IPS DF 19.7 (cell line): ENCODE results near the gene KMT5C.

Source experiments
- DNase-seq: peaks from one replicate; pipeline ENCODE4 v3.0.0-alpha.2; 2013; ENCODE audit warnings: low read depth, low spot score

KMT5C gene

GRCh38 chr19:55346725-55347441 lies 7.2 kb downstream of the KMT5C start:
- DNase-seq, result no peak

DNA sequence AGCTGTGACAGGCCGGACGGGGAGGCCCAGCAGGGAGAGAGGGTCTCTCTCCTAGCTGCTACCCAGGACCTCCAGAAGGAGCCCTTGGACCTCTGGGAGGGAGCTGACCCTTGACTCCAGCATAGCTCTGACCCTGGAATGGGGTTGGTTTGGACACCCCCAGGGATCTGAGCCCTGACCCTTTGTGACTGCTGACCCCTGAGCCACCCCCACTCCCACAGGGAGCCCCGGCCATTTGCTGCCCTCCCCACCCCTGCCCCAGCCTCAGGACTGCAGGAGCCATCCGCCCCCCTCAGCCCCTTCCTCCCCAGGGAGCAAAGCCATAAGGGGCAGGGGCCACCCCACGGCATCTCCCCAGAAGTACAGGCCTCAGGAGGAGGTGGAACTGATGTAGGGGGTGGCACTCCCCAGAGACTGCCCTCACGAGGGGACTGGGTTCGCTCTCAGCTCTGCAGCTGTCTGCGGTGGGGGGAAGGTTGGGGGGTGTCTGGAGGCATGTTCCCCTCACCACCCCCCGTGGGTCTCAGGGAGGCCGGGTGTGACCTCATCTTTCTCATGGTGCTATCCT lies 7.8 kb downstream of the KMT5C start:
- DNase-seq, result no peak

GRCh38 chr19:55348317-55349034 lies 8.8 kb downstream of the KMT5C start:
- DNase-seq, result no peak

DNA sequence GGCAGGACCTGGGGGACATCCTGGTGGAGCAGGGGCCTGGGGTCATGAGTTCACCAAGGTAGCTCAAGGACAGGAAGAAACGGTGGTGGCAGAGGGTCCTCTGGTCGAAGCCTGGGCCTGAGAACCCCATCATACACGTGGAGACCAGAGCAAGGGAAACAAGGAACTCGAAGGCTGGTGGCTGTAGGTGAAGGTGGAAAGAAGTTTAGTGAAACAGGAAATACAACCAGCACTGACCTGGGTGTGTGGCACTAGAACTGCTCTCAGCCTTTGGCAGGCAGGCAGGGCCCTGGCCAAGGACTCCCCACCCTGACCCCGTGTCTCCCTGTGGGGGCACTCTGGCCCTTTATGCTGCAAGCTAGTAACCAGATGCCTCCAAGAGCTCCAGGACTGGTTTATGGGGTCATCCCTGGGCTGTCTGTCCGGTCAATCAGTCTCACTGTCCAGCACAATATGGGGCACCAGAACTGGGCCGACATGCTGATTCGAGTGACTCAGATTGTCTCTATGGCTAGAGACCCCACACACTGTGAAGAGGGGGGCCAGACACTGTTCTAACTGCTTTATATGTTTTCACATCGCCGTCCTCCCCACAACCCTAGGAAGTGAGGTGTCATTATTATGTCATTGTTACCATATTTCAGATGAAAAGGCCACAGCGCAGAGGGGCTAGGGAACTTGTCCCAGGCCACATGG lies 11.1 kb downstream of the KMT5C start:
- DNase-seq, result no peak

GRCh38 chr19:55352040-55352439 lies 12.4 kb downstream of the KMT5C start:
- DNase-seq, result no peak

DNA sequence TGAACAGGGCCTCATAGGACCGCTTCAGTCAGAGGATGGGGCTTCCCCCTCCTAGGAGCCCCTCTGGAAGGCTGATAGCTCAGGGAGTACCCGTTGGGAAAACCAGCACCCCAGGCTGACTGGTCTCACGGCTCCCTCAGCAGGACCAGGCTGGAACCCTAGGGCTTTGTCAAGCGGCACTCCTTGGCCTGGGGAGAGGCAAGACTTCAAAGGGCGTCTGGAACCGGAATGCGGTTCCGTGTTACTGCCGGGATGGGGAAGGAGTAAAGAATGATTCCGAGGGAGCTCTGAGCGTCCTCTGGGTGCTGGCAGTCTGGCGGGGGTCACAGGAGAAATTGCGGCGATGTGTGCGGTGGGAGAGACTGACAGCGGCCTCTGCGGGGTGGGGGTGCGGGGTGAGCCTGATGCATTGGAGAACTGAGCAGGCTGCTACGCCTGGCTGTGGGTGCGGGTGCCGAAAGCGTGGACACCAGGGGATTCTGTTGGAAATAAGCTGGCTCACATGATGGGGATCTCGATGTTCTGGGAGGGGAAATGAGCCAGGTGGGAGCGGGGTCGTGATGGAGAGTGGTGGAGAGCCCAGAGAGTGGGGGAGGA lies 13.0 kb downstream of the KMT5C start:
- no peak for DNase-seq

DNA sequence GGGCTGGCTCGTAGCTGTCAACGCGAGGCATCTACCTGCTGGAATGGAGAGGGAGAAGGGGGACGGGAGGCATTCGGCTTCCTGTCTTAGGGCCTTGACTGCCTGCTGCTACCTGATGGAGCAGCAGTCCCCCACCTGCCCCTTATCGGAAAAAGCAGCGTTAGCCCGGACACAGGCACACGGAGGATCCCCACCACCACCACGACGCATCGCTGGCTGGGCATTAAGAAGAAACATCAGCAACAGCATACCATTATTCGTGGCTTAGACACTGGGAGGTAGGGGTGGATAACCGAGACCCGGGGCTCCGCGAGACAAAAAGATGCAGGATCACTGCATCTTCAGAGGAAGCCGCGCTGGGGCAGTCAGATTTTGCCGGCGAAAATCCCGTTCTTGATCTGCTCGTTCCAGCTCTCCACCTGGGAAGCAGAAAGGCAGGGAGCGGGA lies 13.7 kb downstream of the KMT5C start:
- no peak for DNase-seq

DNA sequence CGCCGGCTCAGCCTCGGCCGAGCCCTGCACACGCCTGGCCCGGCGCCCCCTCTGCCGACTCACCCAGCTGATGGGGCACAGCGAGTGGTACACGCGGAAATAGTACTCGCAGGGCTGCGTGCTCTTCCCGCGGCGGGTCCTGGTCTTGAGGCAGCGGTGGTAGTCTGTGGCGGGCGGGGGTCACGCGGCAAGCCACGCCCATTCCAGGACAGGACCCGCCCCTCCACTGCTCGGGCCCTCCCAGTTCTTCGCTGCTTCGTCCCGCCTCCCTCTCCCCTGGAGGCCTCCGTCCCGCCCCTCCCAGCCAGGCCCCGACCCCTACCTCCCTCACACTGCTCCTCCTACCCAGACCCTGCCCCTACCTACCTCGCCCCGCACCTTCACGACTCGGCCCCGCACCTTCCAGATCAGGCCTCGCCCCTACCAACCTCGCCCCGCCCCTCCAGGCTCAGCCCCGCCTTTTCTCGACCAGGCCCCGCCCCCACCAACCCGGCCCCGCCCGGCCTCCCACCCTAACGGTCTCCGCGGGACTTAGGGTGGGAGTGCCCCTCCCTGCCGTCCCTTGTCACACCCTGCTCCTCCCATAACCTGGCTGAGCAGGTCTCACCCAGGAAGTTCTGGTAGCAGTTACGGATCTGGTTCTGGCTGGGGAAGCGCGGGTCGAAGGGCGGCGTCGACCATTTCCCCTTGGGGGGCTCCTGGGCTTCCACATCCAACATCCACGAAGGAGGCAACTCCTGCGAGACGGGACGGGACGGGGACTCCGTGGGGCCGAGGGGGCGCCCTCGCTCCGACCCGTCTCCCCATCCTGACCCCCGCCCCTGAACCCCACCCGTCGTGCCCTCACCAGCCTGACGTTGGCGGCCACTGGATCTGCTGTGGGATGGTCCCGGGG lies 14.4 kb downstream of the KMT5C start:
- no peak for DNase-seq

DNA sequence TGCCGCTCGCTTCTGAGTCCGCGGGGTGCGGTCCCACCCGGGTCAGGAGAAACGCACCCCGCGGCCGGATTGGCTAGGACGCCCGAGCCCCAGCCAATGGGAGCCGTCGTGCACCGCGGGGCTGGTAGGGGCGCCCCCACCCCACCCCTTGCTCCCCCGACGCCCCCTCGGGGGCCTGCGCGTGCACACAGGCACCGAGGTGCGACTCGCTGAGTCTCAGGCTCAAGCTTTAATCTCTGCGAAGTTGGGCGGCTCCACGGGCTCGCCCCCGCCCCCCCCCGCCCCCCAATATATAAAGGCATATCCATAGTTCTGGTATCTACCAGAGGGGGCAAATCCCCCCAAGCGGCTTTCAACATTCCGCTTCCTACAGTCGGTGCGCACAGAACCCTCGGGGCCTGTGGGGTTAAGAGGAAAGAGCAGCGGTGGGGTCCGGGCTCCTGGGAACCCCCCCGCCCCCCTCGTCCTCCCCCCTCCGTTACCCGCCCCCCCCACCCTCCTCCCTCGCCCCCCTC lies 15.1 kb downstream of the KMT5C start, which contains the start of gene COX6B2:
COX6B2 (minus strand) TSS at position 22 of the 515 bp plus-strand sequence. CDS start 198 bp downstream, outside the sequence.
- DNase-seq, result no peak

- no peak for DNase-seq
Observed at GRCh38 chr19:55355213-55355821, 15.6 kb downstream of the KMT5C start.

DNA sequence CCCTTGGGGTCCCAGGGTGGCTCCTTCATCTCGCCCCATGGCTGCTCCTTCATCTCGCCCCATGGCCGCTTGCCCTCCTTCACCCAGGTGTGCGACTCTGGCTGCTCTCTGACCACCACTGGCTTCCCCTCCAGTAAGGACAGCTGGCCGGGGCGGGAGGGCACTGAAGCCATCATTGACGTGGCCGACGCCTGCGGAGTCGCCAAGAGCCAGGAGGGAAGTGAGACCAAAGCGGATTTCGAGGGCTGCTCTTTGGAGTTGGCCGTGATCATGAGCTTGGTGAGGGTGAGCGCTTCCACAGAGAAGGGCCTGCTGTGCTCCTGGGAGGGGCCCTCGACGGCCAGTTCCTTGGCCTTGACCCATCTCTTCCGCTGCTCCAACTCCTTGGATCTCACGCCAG lies 18.8 kb downstream of the KMT5C start:
- no peak for DNase-seq

GRCh38 chr19:55358943-55359908 lies 19.6 kb downstream of the KMT5C start:
- no peak for DNase-seq

- no peak for DNase-seq
Observed at GRCh38 chr19:55360902-55361301, 21.2 kb downstream of the KMT5C start.

- no peak for DNase-seq
Observed at GRCh38 chr19:55362174-55362989, 22.7 kb downstream of the KMT5C start.

GRCh38 chr19:55362990-55363716 lies 23.5 kb downstream of the KMT5C start, which contains the start of gene GARIN5B:
Gene GARIN5B, minus strand, starts transcription at chr19:55363260. Its CDS starts 194 bp downstream, at chr19:55363066.
- no peak for DNase-seq

DNA sequence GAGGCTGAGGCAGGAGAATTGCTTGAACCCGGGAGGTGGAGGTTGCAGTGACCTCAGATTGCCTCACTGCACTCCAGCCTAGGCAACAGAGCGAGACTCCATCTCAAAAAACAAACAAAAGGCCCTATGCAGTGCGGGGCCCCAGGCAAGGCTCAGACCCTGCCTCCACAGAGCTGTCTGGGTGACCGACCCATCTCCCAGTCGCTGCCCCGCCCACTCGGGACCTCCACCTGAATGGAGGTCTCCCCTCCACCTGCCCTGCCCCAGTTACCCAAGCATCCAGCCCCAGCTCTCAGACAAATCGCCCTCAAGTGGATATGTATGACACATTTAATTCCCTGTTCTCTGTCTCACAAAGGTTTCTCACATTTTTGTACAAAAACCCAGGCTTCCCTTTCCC lies 25.6 kb downstream of the KMT5C start:
- no peak for DNase-seq

GRCh38 chr19:55365964-55366363 lies 26.3 kb downstream of the KMT5C start:
- DNase-seq, result no peak
